ENCODE data around the gene HPCAL1. TPM values are rescaled to one million over a fixed set of nuclear protein-coding genes. Genes with fewer than 3 reads are reported as not detected.
"Not testable (repeated sequence)": the region's sequence is repeated elsewhere in the genome, so short reads cannot be mapped to it uniquely, and the experiment has no call there.

HPCAL1 gene
- 101 and 159 TPM in 2 replicates for total RNA-seq (2014; rRNA removed; shearing (Covaris generic); ENCODE audit: low replicate concordance)

DNA sequence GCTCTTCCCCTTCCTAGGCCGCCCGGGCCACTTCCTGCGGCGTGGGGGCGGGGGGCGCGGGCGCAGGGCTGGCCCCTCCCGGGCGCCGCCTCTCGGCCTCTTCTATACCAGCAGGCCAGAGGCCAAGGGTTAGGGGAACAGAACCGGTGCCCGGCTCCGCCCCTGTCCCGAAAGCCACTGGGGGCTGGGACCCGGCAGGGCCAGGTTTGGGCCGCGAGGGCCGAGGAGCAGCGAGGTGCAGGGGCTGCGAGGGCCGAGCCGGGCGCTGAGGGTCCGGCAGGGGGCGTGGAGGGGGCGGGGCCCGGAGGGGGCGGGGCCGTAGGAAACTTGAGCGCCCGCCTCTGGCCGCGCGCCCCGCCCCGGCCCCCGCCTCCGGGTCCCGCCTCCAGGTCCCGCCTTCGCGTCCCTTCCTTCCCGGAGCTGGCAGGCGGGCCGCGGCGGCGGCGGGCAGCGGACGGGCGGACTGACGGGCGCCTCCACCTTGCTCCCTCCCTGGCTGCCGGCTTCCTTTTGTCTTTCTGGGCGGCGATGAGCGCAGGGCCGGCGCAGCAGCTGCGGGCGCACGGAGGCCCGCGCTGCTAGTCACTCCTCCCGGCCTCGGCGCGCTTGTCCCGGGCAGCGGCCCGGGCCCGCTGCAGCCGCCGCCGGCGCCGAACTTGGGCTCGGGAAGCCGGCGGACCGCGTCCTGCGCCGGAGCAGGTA lies at the start of gene HPCAL1:
Gene HPCAL1 (plus strand): TSS at position 426 of the 702 bp plus-strand sequence. CDS start 116,854 bp downstream, outside the sequence.
- peak; percentile 96 for DNase-seq
- H3K36me3 ChIP-seq, result peaks cover 20% of the 10 kb centered on the region
- H3K27me3 ChIP-seq, result no peaks in the 10 kb centered on the region
- peak within 1 kb of the TSS; percentile 87 for H3K4me3 ChIP-seq
- peaks cover 5% of the 10 kb centered on the region for H3K9me3 ChIP-seq

DNA sequence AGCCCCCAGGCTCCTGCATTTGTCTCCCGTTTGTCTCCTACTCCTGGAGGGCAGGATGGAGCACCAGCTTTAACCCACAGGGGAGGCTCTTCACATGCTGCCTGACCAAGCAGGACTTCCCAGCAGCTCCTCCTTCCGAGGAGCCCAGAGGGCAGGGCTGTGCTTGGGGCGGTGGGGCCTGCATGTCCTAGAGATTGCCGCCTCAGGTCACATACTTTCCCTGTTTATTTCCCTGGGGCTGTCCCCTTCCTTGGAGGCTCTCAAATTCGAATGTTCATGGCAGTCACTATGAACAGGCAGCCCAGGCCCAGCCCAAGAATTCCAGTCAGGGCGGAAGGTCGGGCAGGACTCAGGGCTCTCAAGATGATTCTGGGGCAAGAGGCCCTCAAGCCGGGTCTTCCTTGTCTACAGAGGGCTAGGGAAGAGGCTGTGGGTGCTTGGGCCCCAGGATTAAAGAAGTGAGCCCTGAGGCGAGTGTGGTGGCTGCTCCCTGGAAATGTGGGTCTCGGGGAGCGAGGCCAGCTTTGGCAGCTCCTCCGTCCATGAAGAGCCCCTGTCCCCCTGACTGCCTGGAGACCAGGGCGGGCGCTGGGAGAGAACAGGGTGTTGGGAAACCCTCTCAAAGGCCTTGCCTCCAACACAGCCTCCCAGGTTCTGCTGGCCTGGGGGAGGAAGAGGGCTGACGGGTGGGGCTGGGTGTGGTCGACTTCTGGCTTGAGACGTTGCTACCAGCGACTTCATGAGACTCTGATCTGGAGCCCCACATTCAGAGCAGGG lies 48.9 kb upstream of the HPCAL1 start:
- Histone ChIP-seq H3K9me3 (peaks cover 4% of the 10 kb centered on the region), H3K4me3 (no peak overlapping the region)
- DNase-seq, result no peak

DNA sequence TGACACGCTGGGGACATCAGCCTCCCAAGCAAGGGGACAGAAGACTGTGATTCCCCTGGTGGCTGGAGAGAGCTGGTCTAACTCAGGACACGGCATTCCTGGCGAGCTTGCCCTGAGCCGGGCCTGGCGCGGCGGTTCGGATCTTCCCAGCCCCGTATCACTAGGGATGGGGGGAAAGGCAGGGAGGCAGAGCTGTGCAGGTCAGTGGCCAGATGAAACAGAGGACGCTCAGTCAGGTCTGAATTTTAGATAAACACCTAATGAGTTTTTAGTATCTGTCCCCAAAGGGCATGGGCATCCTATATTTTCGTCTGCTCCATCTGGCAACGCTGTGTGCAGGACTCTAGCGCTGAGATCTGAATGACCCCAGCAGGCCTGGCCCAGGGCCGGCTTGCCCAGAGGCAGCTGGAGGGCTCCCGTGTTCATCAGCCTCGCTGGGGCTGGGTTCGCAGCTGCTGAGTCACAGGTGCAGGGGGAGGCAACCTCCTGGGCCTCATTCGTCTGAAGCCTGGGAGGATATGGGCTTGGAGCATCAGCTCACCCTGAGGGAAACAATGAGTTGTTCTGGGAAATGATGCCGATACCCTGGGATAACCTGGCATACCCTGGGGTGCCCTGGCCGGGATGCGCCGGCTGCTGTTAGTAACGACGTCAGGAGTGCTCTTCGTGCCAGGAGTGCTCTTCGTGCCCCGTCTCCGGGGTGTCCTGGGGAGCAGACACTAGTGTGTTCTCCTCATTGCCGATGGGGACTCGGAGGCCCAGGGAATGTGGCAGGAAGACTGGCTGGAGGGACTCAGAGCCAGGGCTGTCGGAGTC lies 48.1 kb upstream of the HPCAL1 start:
- peak; percentile 61 for DNase-seq
- no peak overlapping the region for H3K4me3 ChIP-seq
- no peaks in the 10 kb centered on the region for H3K27me3 ChIP-seq
- H3K9me3 ChIP-seq, result peaks cover 4% of the 10 kb centered on the region
- H3K36me3 ChIP-seq, result no peaks in the 10 kb centered on the region

More for the DNA sequence above, 48.9 kb upstream of the HPCAL1 start:
- no peaks in the 10 kb centered on the region for H3K27me3 ChIP-seq
- no peaks in the 10 kb centered on the region for H3K36me3 ChIP-seq

DNA sequence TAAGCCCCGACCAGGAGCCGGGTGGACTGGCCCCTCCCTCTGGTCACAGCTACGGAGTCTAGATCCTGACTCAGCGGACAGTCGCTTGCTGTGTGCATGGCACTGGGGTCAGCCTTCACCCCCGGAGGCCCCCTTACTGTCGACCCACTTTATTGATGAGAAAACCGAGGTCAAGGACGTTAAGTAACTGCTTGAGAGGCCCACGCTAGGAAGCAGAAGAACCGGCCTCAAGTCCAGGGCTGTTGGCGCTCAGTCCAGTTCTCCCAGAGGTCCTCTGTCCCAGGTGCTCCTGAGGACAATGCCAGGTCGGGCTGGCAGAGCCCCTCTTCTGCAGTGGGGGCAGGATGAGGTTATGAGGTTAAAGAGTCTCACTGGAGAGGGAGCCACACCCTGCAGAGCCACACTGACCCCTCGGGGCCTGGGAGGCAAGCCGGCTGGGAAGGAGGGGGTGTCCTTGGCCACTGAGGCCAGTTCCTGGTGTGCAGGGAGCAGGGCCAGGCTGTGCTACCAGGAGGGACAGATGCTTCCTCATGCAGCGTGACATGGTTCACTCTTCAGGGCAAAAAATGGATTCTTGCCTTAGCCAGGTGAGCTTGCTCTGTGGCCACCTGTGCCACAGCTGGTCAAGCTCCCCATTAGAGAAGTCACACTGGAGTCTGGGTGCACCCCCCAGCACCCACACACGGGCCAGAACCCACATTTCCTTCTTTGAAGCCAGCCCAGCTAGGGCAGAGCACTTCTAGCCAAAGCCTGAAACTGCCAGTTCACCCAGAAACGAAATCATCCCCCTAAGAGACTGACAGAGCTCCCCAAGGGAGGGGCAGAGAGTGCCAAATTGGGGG lies 47.3 kb upstream of the HPCAL1 start:
- no peak for DNase-seq
- Histone ChIP-seq H3K9me3 (peaks cover 1% of the 10 kb centered on the region), H3K27me3 (no peaks in the 10 kb centered on the region), H3K4me3 (no peak overlapping the region), H3K36me3 (no peaks in the 10 kb centered on the region)

DNA sequence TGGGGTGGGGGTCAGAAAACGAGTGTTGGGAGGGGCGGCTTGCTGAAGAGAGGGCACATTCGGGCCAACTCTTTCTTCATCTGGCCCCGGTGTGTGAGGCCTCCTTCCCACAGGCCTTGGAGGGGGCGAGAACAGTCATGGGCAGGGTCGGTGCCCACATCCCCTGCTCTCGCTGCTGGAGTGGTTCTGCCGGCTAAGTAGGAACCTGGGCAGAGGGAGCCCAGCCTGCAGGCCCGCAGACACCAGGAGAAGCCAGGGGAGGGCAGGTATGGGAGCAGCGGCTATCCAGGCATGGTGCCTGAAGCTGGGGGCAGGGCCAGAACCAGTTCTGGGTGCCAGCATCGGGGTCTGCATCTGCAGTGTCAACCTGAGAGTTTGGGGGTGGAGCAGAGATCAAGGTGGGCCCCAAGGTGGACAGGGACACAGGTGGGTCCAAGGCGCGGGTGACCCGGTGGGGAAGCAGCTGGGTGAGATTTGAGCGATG lies 46.6 kb upstream of the HPCAL1 start:
- DNase-seq, result no peak
- Histone ChIP-seq H3K4me3 (no peak overlapping the region), H3K27me3 (no peaks in the 10 kb centered on the region), H3K9me3 (no peaks in the 10 kb centered on the region), H3K36me3 (no peaks in the 10 kb centered on the region)

DNA sequence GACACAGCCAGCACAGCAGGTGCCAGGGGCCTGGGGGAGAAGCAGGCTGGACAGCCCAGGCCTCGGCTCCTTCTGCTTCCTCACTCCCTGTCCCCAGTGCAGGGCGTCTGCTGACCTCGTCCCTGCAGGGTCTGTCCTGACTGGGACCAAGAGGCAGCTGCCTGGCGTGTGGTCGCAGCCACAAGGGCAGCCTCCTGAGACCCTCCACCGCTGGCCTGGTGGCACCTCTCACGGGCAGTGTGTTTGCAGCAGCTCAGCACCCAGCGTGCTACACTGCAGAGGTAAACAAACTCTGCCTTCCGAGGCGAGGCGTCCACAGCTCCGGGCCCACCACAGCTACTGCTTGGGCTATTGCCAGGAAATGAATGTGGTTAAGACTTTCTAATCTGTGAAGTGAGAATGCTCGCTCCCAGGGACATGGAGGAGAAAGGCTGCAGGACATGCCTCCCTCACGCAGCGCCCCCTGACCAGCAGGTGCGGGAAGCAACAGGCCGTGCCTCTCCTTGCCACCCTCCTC lies 46.1 kb upstream of the HPCAL1 start:
- Histone ChIP-seq H3K36me3 (no peaks in the 10 kb centered on the region), H3K4me3 (no peak overlapping the region), H3K27me3 (no peaks in the 10 kb centered on the region), H3K9me3 (no peaks in the 10 kb centered on the region)
- no peak for DNase-seq

DNA sequence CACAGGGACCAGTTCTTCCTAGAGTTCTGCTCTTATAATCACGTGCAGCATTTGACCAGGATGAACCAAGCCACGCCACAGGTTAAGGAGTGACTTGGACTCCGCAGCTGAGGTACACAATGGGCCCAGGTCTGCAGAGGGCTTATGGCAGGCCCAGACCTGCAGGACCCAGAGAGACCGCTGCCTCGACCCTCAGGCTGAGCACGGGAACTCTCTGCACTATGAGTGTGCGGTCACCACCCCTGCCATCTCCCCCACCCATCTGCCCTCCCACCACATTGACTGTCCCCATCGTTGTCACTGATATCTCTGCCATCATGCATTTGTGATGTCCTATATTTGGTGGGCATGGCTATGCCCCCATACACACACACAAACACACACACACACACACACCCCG lies 45.7 kb upstream of the HPCAL1 start:
- no peaks in the 10 kb centered on the region for H3K36me3 ChIP-seq
- H3K27me3 ChIP-seq, result no peaks in the 10 kb centered on the region
- H3K9me3 ChIP-seq, result no peaks in the 10 kb centered on the region
- no peak for DNase-seq
- H3K4me3 ChIP-seq, result no peak overlapping the region

DNA sequence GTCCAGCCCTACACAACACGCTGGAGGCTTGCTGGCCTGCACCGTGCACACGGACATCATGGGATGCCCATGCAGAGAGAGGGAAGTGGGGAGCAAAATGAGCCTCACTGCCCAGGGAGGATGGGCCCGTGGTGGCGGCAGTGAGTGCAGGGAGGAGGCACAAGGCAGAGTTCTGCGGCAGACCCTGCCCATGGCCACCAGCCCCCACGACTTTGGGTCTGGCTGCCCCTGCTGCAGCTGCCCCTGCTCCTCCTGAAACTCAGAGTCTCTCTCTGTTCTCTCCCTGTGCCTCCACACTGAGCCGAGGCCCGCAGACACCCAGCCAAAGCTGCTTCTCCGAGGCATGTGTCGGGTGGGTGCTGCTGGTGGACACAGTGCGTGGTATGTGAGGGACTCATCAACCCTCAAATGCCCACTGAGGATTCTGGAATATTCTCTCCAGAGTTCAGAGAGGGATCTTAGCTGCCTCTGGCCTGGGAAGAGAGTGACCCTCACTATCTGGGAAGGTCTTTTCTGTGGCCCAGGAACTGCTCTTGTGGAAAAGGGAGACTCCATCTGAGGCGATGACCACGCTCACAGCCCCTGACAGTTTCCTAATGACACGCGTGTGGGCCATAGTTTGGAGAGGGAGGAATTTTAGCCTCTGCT lies 45.1 kb upstream of the HPCAL1 start:
- H3K36me3 ChIP-seq, result no peaks in the 10 kb centered on the region
- no peaks in the 10 kb centered on the region for H3K9me3 ChIP-seq
- no peak overlapping the region for H3K4me3 ChIP-seq
- H3K27me3 ChIP-seq, result no peaks in the 10 kb centered on the region
- no peak for DNase-seq

DNA sequence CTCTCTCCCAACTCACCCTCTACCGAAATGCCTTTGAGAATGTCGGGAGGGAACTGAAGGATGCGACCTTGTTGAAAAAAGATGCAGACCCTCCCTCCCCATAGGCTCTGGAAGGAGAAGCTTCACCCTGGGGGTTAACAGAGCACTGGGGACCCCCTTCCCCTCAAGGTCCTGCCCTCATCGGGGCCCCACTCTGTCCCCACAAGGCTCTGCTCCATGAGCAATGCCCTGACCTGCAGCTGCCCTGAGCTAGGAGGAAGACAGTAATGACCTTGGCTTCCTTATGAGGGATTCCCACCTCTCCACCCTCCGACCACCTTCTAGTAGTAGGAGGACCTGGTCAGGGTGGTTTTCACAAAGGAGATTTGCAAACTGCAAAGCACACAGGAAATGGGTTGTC lies 44.4 kb upstream of the HPCAL1 start:
- H3K4me3 ChIP-seq, result no peak overlapping the region
- H3K36me3 ChIP-seq, result no peaks in the 10 kb centered on the region
- H3K9me3 ChIP-seq, result no peaks in the 10 kb centered on the region
- no peak for DNase-seq
- H3K27me3 ChIP-seq, result no peaks in the 10 kb centered on the region

DNA sequence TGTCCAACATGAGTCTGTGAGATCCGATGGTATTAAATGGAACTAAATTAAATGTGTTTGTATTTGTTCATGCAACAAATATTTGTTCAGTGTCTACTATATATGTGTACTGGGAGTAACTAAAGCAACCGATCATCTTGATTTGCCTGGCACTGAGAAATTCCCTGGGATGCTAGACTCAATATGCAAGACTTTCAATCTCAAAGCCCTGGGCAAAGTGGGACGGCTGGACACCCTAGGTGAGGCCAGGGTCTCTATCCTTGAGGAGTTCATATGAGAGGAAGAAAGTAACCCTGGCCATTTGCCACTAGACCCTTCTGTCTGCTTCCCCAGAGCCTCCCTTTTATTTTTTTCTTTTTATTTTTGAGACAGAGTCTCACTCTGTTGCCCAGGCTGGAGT lies 44.0 kb upstream of the HPCAL1 start:
- DNase-seq, result no peak
- H3K9me3 ChIP-seq, result no peaks in the 10 kb centered on the region
- no peaks in the 10 kb centered on the region for H3K36me3 ChIP-seq
- H3K27me3 ChIP-seq, result no peaks in the 10 kb centered on the region
- no peak overlapping the region for H3K4me3 ChIP-seq

DNA sequence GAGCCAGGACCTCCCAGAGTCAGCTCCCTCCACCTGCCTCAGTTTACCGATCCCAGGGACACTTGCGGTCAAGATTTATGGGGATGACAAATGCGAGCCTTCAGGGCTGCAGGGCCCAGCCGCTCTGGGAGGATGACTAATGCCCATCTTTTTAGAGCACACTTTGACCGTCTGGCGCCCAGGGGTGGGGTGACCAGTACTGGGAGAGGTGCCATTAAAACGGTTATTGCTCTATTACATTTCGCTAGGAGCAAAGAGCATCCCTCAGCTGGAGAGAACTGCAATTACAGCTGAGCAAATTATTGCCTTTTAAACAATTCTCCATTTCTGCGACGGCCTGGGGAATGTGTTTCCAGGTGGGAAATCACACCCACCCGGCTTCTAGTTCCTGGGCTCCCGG lies 42.6 kb upstream of the HPCAL1 start:
- peak; percentile 77 for DNase-seq

DNA sequence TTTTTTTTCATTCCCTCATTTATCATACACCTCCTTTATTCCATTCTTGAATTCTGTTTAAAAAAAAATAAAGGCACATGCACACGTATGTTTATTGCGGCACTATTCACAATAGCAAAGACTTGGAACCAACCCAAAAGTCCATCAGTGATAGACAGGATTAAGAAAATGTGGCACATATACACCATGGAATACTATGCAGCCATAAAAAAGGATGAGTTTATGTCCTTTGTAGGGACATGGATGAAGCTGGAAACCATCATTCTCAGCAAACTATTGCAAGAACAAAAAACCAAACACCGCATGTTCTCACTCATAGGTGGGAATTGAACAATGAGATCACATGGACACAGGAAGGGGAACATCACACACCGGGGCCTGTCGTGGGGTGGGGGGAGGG lies 39.2 kb upstream of the HPCAL1 start:
- not testable (repeated sequence) for DNase-seq, H3K27me3 ChIP-seq, H3K9me3 ChIP-seq, H3K36me3 ChIP-seq, H3K4me3 ChIP-seq

More for the DNA sequence above, 42.6 kb upstream of the HPCAL1 start:
- H3K36me3 ChIP-seq, result no peaks in the 10 kb centered on the region
- no peaks in the 10 kb centered on the region for H3K27me3 ChIP-seq
- H3K9me3 ChIP-seq, result no peaks in the 10 kb centered on the region
- H3K4me3 ChIP-seq, result no peak overlapping the region

DNA sequence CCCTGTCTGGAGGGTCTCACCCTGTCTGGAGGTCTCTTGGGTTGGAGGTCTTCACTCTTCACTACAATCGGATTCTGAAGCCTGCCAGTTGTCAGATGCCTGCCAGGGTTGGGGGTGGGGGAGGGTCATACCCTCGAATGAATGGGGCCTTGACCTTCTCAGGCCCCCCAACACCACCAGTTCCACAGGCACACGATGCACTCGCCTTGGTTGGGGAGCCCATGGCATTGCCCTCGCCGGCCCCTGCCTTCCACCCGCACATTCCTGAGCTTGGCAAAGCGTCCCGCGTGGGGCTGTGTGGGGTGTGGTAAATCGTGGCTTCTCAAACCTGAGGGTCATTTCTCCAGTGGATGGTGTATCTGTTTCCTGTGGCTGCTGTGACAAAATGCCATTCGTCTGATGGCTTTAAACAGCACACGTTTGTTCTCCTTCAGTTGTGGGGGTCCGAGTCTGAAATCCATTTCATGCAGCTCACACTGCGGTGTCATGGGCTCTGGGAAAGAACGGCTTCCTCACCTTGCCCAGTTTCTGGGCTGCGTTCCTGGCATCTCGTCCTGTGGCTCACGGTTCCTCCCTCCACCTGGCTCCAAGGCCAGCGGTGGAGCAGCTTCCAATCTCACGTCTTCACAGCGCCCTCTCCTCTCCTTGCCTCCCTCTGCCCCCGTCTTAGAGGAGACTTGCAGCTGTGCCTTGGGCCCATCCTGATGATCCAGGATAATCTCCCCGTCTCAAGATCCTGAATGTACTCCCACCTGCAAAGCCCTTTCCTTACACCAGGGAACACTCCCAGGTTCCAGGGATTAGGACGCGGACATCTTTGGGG lies 38.0 kb upstream of the HPCAL1 start:
- H3K27me3 ChIP-seq, result no peaks in the 10 kb centered on the region
- no peak for DNase-seq
- no peak overlapping the region for H3K4me3 ChIP-seq
- H3K9me3 ChIP-seq, result no peaks in the 10 kb centered on the region
- H3K36me3 ChIP-seq, result no peaks in the 10 kb centered on the region

DNA sequence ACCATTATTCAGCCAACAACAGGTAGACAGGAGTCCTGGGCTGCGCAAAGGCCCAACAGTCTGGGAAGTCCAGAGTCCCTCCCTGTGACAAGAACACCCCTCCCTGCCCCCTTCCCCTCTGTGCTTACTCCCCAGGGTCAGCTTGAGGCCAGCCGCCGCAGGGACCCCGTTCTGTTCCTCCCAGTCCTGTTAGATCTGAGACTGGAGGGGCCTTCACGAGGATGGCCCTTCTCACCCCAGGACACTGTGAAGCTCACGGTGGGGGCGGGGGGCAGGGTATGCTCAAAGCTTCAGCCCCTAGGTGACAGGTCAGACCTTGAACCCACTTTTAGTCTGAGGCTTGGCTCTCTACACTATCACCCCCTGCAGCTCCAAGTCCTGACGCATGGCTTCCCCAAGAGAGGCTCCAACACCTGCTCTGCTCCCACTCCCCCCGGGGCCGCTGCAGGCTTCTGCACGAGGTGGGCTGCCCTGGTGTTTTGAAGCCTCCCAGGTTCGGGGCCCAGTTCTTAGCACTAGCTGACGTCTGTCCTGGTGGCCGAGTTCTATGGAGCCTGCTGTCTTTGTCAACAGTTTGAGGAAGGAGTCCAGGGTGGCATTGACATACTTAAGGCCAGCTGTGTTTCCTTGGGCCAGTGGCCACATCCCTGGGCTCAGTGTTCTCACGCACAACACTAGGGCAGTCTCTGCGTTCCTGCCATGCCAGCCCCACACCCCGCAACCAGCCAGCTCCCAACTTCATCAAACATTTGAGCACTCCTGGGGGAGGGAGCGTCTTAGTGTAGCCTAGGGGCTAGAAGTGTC lies 37.2 kb upstream of the HPCAL1 start:
- Histone ChIP-seq H3K9me3 (no peaks in the 10 kb centered on the region), H3K36me3 (no peaks in the 10 kb centered on the region), H3K27me3 (no peaks in the 10 kb centered on the region), H3K4me3 (no peak overlapping the region)
- DNase-seq, result no peak

All from MG63 (cell line).